Gastrocnemius medialis (tissue), 4 donors: ENCODE measurements around the gene CHST5. TPM values are rescaled to one million over a fixed set of nuclear protein-coding genes. Genes with fewer than 3 reads are reported as not detected.
A peak's percentile ranks its signal among the peaks of the same experiment; 100 is the strongest.

Experiments used
- ATAC-seq, 2 donors: fragments of 150-250 bp; one replicate each; pipeline ENCODE4 v1.9.1; 2016
- DNase-seq, 2 donors: peaks; one replicate each; pipeline ENCODE4 v3.0.0-alpha.2; 2019
- H3K27ac ChIP-seq, 4 donors: fragments of 200-600 bp; sonication (generic); 1 replicate in 1 of 4; 2 replicates in 3 of 4; pipeline ENCODE4 v1.5.1; 2016 to 2018; ENCODE audit warnings: mild to moderate bottlenecking in 2 of 4, moderate library complexity in 1 of 4
- H3K27me3 ChIP-seq, 3 donors: fragments of 200-600 bp; sonication (generic) in 2 of 3; 1 replicate in 1 of 3; 2 replicates in 2 of 3; pipeline versions ENCODE4 v1.5.1 to v1.6.0; 2016 to 2019; ENCODE audit warnings: mild to moderate bottlenecking in 1 of 3, moderate library complexity in 1 of 3
- H3K36me3 ChIP-seq, 2 donors: fragments of 200-600 bp; sonication (generic) in 1 of 2; one replicate each; pipeline ENCODE4 v1.5.1; 2017 to 2018
- H3K4me1 ChIP-seq, 2 donors: fragments of 200-600 bp; sonication (generic) in 1 of 2; one replicate each; pipeline ENCODE4 v1.5.1; 2016 to 2017; ENCODE audit warnings: mild to moderate bottlenecking in 2 of 2
- H3K4me3 ChIP-seq, 4 donors: fragments of 200-600 bp; sonication (generic) in 3 of 4; 1 replicate in 1 of 4; 2 replicates in 3 of 4; pipeline ENCODE4 v1.5.1; 2016 to 2019; ENCODE audit warnings: mild to moderate bottlenecking in 2 of 4
- H3K9me3 ChIP-seq, 3 donors: fragments of 200-600 bp; sonication (generic) in 2 of 3; 1 replicate in 1 of 3; 2 replicates in 2 of 3; pipeline ENCODE4 v1.5.1; 2016 to 2019
- CTCF ChIP-seq, 5 experiments: fragments of 450-650 bp in 3 of 5; fragments of 200-600 bp in 2 of 5; sonication (generic) in 2 of 5; IDR thresholded peaks in 4 of 5; conservative IDR thresholded peaks in 1 of 5; 1 replicate in 4 of 5; 2 replicates in 1 of 5; pipeline ENCODE4 v1.5.1; 2016 to 2019; ENCODE audit warnings: antibody characterized with exemption in 5 of 5, mild to moderate bottlenecking in 3 of 5, moderate library complexity in 3 of 5
- POLR2A ChIP-seq, 2 donors: fragments of 450-650 bp; IDR thresholded peaks; one replicate each; pipeline ENCODE4 v1.6.1; 2017; ENCODE audit warnings: antibody characterized with exemption in 2 of 2, mild to moderate bottlenecking in 2 of 2, moderate library complexity in 2 of 2
- in situ Hi-C, 4 donors: fragments of 200-750 bp; cut with MboI; loops; one replicate each; pipeline versions ENCODE4 v1.15.0 to v1.8.0; 2017; ENCODE audit warnings: low sequenced_read_pairs in 4 of 4
- intact Hi-C: fragments of 100-400 bp; cut with DNase I; formaldehyde crosslinking; loops from one replicate; pipeline ENCODE4 v1.15.1; 2023; ENCODE audit warnings: low total_unique reads
- total RNA-seq, 4 donors: library from RNA; depleted of rRNA; stranded (reverse); fragments of >200 nt; gene quantifications; one replicate each; pipeline versions ENCODE4 v1.1.0 to v1.2.3, GENCODE V29; 2016

The CHST5 gene
- total RNA-seq, 4 donors from 2014 or later: 0.12 TPM; not detected in 3

DNA sequence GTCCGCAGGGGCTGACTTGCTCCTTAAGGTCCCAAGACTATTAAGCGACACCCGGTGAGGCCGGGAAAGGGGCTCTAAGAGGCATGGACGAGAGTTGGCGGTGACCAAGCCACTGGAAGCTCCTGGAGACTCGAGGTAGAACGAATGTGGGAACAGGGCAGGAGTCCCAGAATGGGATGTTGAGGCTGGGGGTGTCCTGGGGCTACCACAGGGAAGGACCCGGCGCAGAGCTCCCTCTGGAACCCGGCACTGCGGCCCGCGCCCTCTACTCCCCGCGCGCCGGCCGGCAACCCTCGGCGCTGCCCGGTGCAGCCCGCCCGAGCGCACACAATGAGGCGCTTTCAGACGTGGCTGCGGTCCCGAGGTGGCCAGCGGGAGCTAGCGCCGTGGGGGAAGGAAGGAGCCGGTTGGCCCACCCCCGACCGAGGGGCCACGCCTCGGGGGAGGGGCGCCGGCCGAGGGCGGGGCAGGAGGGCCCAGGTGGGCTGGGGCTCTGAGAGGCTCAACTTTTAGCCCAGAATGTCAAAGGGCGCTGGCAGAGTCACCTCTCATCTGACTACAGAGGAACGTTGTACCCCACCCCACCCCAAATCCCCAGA, 40.7 kb downstream of the CHST5 start, which contains the start of gene CHST6:
Gene CHST6 (minus strand): TSS at position 366 of the 599 bp plus-strand sequence. CDS start 15,613 bp downstream, outside the sequence.
- in situ Hi-C loops: no loop called here
- H3K9me3 ChIP-seq: no peaks in the 10 kb centered on the region
- H3K4me1 ChIP-seq: peaks cover 0 to 9% of the 10 kb centered on the region in 2 donors
- peak within 1 kb of the TSS; percentile 38 to 48 (median 44) for H3K4me3 ChIP-seq
- no peak within 1 kb of the TSS for H3K27ac ChIP-seq
- H3K36me3 ChIP-seq: no peaks in the 10 kb centered on the region
- intact Hi-C loops: no loop called here
- ATAC-seq: no peak
- TF ChIP-seq CTCF (IDR thresholded peaks at IDR 0.05 in 4 of 5, conservative IDR thresholded peaks at IDR 0.05 in 1 of 5) (no peak), POLR2A (IDR thresholded peaks at IDR 0.05) (no peak)
- DNase-seq: no peak
- H3K27me3 ChIP-seq: peaks cover 12 to 24% (median 21%) of the 10 kb centered on the region in 3 donors

DNA sequence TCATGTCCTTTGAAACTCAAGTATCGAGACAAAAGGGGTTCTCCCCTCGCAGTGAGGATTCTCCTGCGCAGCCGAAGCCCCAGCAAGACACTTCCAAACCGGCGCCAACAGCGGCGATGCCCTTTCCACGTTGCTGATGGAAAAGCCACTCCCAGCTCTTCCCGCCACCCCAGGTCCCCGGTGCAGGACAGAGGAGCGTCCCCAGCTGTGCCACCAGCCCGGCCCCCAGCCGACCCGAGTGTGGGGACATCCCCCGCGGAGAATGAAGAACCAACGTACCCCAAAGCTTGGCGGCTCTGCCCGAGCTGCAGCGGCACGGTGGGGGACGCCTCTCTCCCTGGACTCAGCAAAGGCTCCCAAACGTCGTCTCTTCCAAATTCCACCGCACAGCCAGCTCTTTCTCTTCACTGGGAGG, 41.2 kb downstream of the CHST5 start:
- no peak for ATAC-seq
- DNase-seq: no peak
- Histone ChIP-seq H3K27me3 (peaks cover 12 to 24% (median 21%) of the 10 kb centered on the region in 3 donors), H3K27ac (no peak overlapping the region), H3K36me3 (no peaks in the 10 kb centered on the region), H3K4me3 (peak overlapping the region; percentile 38 to 48 (median 44)), H3K4me1 (peaks cover 0 to 9% of the 10 kb centered on the region in 2 donors), H3K9me3 (no peaks in the 10 kb centered on the region)
- intact Hi-C loops: no loop called here
- TF ChIP-seq CTCF (IDR thresholded peaks at IDR 0.05 in 4 of 5, conservative IDR thresholded peaks at IDR 0.05 in 1 of 5): no peak
- TF ChIP-seq POLR2A (IDR thresholded peaks at IDR 0.05): no peak
- in situ Hi-C loops: no loop called here

DNA sequence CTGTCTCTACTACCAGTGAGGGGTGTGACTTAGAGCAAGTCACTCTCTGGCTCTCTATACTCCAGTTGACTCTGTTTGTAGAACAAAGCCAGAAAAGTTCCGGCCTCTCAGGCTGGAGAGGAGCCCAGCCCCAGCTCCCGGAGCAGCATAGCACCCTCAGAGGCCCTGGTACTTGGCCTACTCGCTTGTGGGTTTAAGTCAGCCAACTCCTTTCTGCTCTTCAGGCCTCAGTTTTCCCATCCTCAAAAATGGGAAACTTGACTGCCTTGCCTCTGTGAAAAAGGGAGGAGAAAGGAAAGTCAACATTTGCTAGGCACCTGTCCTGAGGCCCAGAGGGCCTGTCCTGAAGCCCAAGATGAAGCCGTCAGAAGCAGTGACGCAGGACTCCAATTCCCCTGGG, 41.7 kb downstream of the CHST5 start:
- intact Hi-C loops (no loop called here), in situ Hi-C loops (no loop called here)
- Histone ChIP-seq H3K36me3 (no peaks in the 10 kb centered on the region), H3K9me3 (no peaks in the 10 kb centered on the region), H3K4me3 (peak overlapping the region in 3 of 4 donors; percentile 38 to 45 (median 43)), H3K4me1 (peaks cover 0 to 9% of the 10 kb centered on the region in 2 donors), H3K27me3 (peaks cover 12 to 24% (median 21%) of the 10 kb centered on the region in 3 donors), H3K27ac (no peak overlapping the region)
- TF ChIP-seq POLR2A (IDR thresholded peaks at IDR 0.05): no peak
- TF ChIP-seq CTCF (IDR thresholded peaks at IDR 0.05 in 4 of 5, conservative IDR thresholded peaks at IDR 0.05 in 1 of 5): no peak
- DNase-seq: no peak
- no peak for ATAC-seq

- no peak overlapping the region for H3K27ac ChIP-seq
- no peaks in the 10 kb centered on the region for H3K9me3 ChIP-seq
- in situ Hi-C loops: no loop called here
- ATAC-seq (no peak), DNase-seq (no peak)
- intact Hi-C loops: no loop called here
- H3K4me1 ChIP-seq: peaks cover 0 to 9% of the 10 kb centered on the region in 2 donors
- no peak overlapping the region for H3K4me3 ChIP-seq
- TF ChIP-seq CTCF (IDR thresholded peaks at IDR 0.05 in 4 of 5, conservative IDR thresholded peaks at IDR 0.05 in 1 of 5): no peak
- no peak for TF ChIP-seq POLR2A (IDR thresholded peaks at IDR 0.05)
- no peaks in the 10 kb centered on the region for H3K36me3 ChIP-seq
- H3K27me3 ChIP-seq: peaks cover 12 to 24% (median 21%) of the 10 kb centered on the region in 3 donors
Measured at GRCh38 chr16:75491876-75492275, 44.0 kb downstream of the CHST5 start.
